Mesothelial cell of epicardium (in vitro differentiated cells): ENCODE results near the gene REPIN1. TPM values are rescaled to one million over a fixed set of nuclear protein-coding genes. Genes with fewer than 3 reads are reported as not detected.

ENCODE experiments used
- DNase-seq, 2 experiments: peaks; one replicate each; pipeline ENCODE4 v3.0.0; 2021; ENCODE audit warnings: low spot score in 2 of 2; ENCODE audit not compliant: unreplicated experiment in 2 of 2
- H3K27ac Mint-ChIP-seq: 2 replicates; pipeline ENCODE4 v1.8.0; 2021; ENCODE audit warnings: mixed read lengths
- H3K27me3 Mint-ChIP-seq: 2 replicates; pipeline ENCODE4 v1.8.0; 2021; ENCODE audit warnings: low read depth, mixed read lengths
- H3K36me3 Mint-ChIP-seq: 2 replicates; pipeline ENCODE4 v1.8.0; 2021; ENCODE audit warnings: mixed read lengths
- H3K4me1 Mint-ChIP-seq: 2 replicates; pipeline ENCODE4 v1.8.0; 2021; ENCODE audit warnings: mixed read lengths
- H3K4me3 Mint-ChIP-seq: 2 replicates; pipeline ENCODE4 v1.8.0; 2021; ENCODE audit warnings: mild to moderate bottlenecking, moderate library complexity, mixed read lengths
- H3K9me3 Mint-ChIP-seq: 2 replicates; pipeline ENCODE4 v1.8.0; 2021; ENCODE audit warnings: mixed read lengths
- total RNA-seq: library from RNA; stranded (reverse); gene quantifications from 3 replicates; pipeline ENCODE4 v1.2.1, GENCODE V29; 2021
- TF ChIP-seq, protein P1 (sequence below): fragments of 200-600 bp; sonication (generic); IDR thresholded peaks from one replicate; pipeline ENCODE4 v1.5.0; 2021; ENCODE audit warnings: antibody characterized with exemption; ENCODE audit not compliant: unreplicated experiment

REPIN1 gene
- total RNA-seq, 1 donor from 2014 or later = 148 TPM

DNA sequence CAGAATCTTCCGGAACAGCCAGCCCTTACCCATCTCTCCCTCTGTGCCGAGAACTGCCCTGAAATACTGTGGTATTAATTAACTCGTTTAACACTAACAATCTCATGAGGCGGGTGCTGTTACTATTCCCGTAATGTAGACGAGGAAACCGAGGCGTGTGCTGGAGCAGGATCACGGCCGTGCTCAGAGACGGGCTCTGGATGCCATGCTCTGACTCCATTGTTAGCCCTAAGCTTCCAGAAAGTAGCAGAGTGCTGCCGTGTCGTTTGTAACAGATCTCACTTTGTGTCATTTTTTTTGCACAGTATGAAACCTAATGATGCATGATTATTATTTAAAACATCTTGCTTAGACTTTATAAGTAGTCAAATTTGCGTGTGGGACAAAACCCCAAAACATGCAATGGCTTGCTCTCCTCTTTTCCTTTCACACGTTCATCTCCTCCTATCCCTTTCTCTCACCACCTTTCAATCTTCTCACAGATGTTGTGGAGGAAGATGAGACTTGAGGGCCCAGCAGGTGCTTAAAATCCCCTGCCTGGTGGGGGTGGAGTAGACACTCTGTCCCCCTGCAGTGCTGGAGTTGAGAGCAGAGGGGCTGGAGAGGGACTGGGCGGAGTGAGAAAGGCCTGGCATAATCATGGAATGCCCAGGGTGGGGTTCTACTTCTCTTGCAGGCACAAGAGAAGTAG is 44.8 kb upstream of the REPIN1 start:
- TF ChIP-seq, protein P1, sequence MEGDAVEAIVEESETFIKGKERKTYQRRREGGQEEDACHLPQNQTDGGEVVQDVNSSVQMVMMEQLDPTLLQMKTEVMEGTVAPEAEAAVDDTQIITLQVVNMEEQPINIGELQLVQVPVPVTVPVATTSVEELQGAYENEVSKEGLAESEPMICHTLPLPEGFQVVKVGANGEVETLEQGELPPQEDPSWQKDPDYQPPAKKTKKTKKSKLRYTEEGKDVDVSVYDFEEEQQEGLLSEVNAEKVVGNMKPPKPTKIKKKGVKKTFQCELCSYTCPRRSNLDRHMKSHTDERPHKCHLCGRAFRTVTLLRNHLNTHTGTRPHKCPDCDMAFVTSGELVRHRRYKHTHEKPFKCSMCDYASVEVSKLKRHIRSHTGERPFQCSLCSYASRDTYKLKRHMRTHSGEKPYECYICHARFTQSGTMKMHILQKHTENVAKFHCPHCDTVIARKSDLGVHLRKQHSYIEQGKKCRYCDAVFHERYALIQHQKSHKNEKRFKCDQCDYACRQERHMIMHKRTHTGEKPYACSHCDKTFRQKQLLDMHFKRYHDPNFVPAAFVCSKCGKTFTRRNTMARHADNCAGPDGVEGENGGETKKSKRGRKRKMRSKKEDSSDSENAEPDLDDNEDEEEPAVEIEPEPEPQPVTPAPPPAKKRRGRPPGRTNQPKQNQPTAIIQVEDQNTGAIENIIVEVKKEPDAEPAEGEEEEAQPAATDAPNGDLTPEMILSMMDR = no peak
- DNase-seq = no peak
- H3K27ac Mint-ChIP-seq = peak overlapping the region; percentile 71

DNA sequence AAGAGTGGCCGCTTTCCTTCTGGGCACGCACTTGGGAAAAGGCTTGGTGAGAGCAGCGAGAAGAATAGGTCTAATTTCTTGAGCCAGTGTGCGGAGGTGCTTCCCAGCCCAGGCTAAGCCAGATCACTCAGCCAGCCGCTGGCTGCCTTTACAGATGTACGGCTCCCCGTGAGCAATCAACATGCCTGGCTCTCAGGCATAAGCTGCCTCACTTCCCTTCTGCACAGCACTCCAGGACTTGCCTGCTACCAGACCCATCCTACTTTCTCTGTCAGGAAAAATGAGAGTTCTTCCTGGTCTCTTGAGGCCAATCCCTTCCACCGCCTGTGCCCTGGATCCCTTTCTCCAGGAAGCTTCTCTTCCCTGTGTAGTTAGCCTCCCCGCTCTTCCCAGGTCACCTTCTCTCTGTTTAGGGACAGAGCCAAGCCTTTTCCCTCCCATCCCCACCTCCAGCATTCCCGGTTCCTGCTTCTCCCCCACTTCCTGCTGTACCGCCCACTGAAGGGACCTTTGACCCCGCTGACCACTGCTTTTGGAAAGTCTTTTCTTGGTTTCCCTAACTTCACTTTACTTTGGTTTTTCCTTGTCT is 44.2 kb upstream of the REPIN1 start:
- no peak overlapping the region for H3K27ac Mint-ChIP-seq
- H3K4me3 Mint-ChIP-seq = peak overlapping the region; percentile 71
- TF ChIP-seq, protein P1 = no peak
- no peaks in the 10 kb centered on the region for H3K9me3 Mint-ChIP-seq
- H3K36me3 Mint-ChIP-seq = no peaks in the 10 kb centered on the region
- no peaks in the 10 kb centered on the region for H3K27me3 Mint-ChIP-seq
- H3K4me1 Mint-ChIP-seq = peaks cover 6% of the 10 kb centered on the region
- no peak for DNase-seq

More for the DNA sequence above, 44.8 kb upstream of the REPIN1 start:
- H3K4me1 Mint-ChIP-seq = peaks cover 6% of the 10 kb centered on the region
- H3K27me3 Mint-ChIP-seq = no peaks in the 10 kb centered on the region
- no peaks in the 10 kb centered on the region for H3K36me3 Mint-ChIP-seq
- peak overlapping the region; percentile 71 for H3K4me3 Mint-ChIP-seq
- H3K9me3 Mint-ChIP-seq = no peaks in the 10 kb centered on the region

DNA sequence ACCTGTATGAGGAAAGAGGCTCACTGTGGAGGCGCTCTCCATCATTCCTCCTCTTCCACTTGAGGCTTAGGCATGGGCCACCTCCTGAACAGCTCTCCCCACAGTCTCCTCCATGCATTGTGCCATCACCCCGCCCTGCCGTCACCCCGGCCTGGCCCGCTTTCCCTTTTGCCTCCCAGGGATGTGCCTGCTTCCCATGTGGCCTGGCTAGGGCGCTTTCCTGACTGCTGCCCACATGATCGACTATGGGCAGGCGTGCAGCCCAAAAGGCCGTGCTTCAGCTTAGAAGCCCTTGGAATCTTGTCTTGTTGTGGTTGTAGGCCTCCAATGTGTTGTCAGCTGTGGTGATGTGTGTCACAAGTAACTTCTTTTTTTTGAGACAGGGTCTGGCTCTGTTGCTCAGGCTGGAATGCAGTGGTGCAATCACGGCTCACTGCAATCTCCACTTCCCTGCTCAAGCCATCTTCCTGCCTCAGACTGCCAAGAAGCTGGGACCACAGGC is 43.5 kb upstream of the REPIN1 start:
- no peak overlapping the region for H3K27ac Mint-ChIP-seq
- no peak overlapping the region for H3K4me3 Mint-ChIP-seq
- DNase-seq = no peak
- H3K9me3 Mint-ChIP-seq = no peaks in the 10 kb centered on the region
- no peaks in the 10 kb centered on the region for H3K36me3 Mint-ChIP-seq
- TF ChIP-seq, protein P1 = no peak
- H3K27me3 Mint-ChIP-seq = no peaks in the 10 kb centered on the region
- H3K4me1 Mint-ChIP-seq = peaks cover 6% of the 10 kb centered on the region

DNA sequence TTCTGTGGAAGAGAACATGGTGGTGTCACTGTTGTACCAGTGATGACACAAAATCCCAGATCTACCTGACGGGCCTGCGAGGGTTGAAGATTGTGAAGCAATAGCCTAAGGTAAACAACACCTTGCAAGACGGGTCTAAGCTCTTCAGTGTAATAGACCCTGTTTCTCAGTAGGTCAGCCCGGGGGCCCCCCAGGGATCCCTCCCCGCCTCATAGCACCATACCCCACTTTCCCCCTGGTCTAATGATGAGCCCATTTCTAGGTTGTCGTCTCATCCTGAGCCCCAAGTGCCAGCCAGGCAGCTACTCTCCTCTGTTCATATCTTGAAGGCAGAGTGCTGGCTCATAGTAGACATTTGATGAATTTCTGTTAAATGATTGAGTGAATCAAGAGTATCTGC is 42.7 kb upstream of the REPIN1 start:
- TF ChIP-seq, protein P1 = no peak
- H3K36me3 Mint-ChIP-seq = no peaks in the 10 kb centered on the region
- no peak overlapping the region for H3K27ac Mint-ChIP-seq
- DNase-seq = no peak
- H3K9me3 Mint-ChIP-seq = no peaks in the 10 kb centered on the region
- no peaks in the 10 kb centered on the region for H3K27me3 Mint-ChIP-seq
- H3K4me3 Mint-ChIP-seq = no peak overlapping the region
- H3K4me1 Mint-ChIP-seq = peaks cover 4% of the 10 kb centered on the region

DNA sequence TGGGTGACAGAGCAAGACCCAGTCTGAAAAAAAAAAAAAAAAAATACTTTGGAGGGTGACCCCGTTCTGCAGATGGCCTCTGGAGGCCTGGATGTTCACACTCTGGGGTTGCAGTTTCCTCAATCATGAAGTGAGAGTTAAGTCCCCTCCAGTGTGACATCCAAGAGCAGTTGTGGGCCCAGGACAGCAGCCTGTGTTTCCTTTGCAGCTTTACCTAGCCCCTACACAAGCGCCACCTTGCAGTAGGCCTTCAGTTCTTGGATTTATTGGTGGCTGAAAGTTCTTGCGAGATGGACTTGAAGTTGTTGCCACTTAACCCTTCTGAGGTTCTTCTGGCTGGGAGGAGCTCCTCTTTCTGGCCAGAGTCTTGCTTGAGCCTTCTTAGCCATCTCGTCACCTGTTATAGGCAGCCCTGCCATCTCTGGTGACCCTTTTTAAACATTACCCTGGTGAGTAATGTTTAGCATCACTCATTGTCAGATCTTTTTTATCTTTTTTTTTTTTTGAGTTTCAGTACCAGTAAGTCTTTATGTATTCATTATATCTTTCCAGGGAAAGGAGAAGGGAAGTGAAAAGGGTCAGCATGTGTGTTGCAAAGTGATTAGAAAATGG is 41.9 kb upstream of the REPIN1 start:
- Mint-ChIP-seq H3K4me1 (no peaks in the 10 kb centered on the region), H3K27ac (no peak overlapping the region), H3K27me3 (no peaks in the 10 kb centered on the region), H3K36me3 (no peaks in the 10 kb centered on the region), H3K4me3 (no peak overlapping the region), H3K9me3 (no peaks in the 10 kb centered on the region)
- DNase-seq = no peak
- TF ChIP-seq, protein P1 = no peak
